Omental fat pad (tissue), 4 donors: ENCODE measurements around the gene ULK1. TPM values are rescaled to one million over a fixed set of nuclear protein-coding genes. Genes with fewer than 3 reads are reported as not detected.

ENCODE experiments used
- ATAC-seq: fragments of 150-250 bp; one replicate; pipeline ENCODE4 v1.9.1; 2016; ENCODE audit warnings: mild to moderate bottlenecking, moderate library complexity; ENCODE audit not compliant: low FRiP score
- DNase-seq: peaks from one replicate; pipeline ENCODE4 v3.0.0-alpha.2; 2019; ENCODE audit warnings: low spot score
- CTCF ChIP-seq, 3 donors: fragments of 450-650 bp; IDR thresholded peaks; one replicate each; pipeline ENCODE4 v1.5.1; 2016 to 2017; ENCODE audit warnings: antibody characterized with exemption in 3 of 3, mild to moderate bottlenecking in 3 of 3, moderate library complexity in 2 of 3
- total RNA-seq, 4 donors: library from RNA; depleted of rRNA; stranded (reverse); fragments of >200 nt; gene quantifications; one replicate each; pipeline ENCODE4 v1.1.0, GENCODE V29; 2016

Gene ULK1
- total RNA-seq, result 10 to 100 TPM in 2 of 4 donors, 1 to 10 TPM in 2; 7.7 to 24.4 (median 9.4) TPM

- peak; percentile 82 for ATAC-seq
- peak; percentile 87 for DNase-seq
- no peak for TF ChIP-seq CTCF (IDR thresholded peaks at IDR 0.05)
Measured at GRCh38 chr12:131894313-131894860, at the start of gene ULK1. ULK1 (plus strand) TSS chr12:131894622; CDS start chr12:131895002, 380 bp downstream.

- DNase-seq (no peak), ATAC-seq (no peak)
- no peak for TF ChIP-seq CTCF (IDR thresholded peaks at IDR 0.05)
Measured at GRCh38 chr12:131844656-131845055, 49.8 kb upstream of the ULK1 start.

GRCh38 chr12:131845121-131845520 lies 49.3 kb upstream of the ULK1 start:
- TF ChIP-seq CTCF (IDR thresholded peaks at IDR 0.05), result no peak
- ATAC-seq, result no peak

GRCh38 chr12:131847456-131847855 lies 47.0 kb upstream of the ULK1 start:
- DNase-seq (no peak), ATAC-seq (no peak)
- no peak for TF ChIP-seq CTCF (IDR thresholded peaks at IDR 0.05)

More at GRCh38 chr12:131845121-131845520, 49.3 kb upstream of the ULK1 start:
- no peak for DNase-seq

- ATAC-seq (no peak), DNase-seq (no peak)
- TF ChIP-seq CTCF (IDR thresholded peaks at IDR 0.05), result no peak
Measured at GRCh38 chr12:131848753-131849152, 45.7 kb upstream of the ULK1 start.

- no peak for TF ChIP-seq CTCF (IDR thresholded peaks at IDR 0.05)
- ATAC-seq, result no peak
- DNase-seq, result no peak
Measured at GRCh38 chr12:131849700-131850553, 44.5 kb upstream of the ULK1 start.
